Heart right ventricle (tissue), 16 donors: ENCODE results near the gene PCDHB12. TPM values are rescaled to one million over a fixed set of nuclear protein-coding genes. Genes with fewer than 3 reads are reported as not detected.
A peak's percentile ranks its signal among the peaks of the same experiment; 100 is the strongest.
"Not testable (repeated sequence)": the region's sequence is repeated elsewhere in the genome, so short reads cannot be mapped to it uniquely, and the experiment has no call there.

Experiments
- ATAC-seq, 8 donors: fragments of 200-7000 bp; cut with Tn5 transposase; one replicate each; pipeline ENCODE4 v1.9.1; 2020; ENCODE audit warnings: mild to moderate bottlenecking in 8 of 8, moderate library complexity in 8 of 8, moderate number of reproducible peaks in 1 of 8
- DNase-seq, 2 donors: peaks; one replicate each; pipeline ENCODE4 v3.0.0-alpha.2; 2020
- H3K27ac ChIP-seq, 10 donors: fragments of 200-600 bp; sonication (generic) in 2 of 10; one replicate each; pipeline versions ENCODE4 v1.5.0 to v1.8.0; 2020 to 2022; ENCODE audit warnings: mild to moderate bottlenecking in 3 of 10
- H3K27me3 ChIP-seq, 7 donors: fragments of 200-600 bp; one replicate each; pipeline ENCODE4 v1.8.0; 2021 to 2022; ENCODE audit warnings: mild to moderate bottlenecking in 2 of 7
- H3K36me3 ChIP-seq, 9 donors: fragments of 200-600 bp; sonication (generic) in 1 of 9; one replicate each; pipeline versions ENCODE4 v1.5.0 to v1.8.0; 2020 to 2022; ENCODE audit warnings: mild to moderate bottlenecking in 2 of 9
- H3K4me1 ChIP-seq, 9 donors: fragments of 200-600 bp; sonication (generic) in 1 of 9; one replicate each; pipeline versions ENCODE4 v1.5.0 to v1.8.0; 2020 to 2022; ENCODE audit warnings: mild to moderate bottlenecking in 4 of 9
- H3K4me3 ChIP-seq, 10 donors: fragments of 200-600 bp; sonication (generic) in 2 of 10; one replicate each; pipeline versions ENCODE4 v1.5.0 to v1.8.0; 2020 to 2022; ENCODE audit warnings: mild to moderate bottlenecking in 7 of 10, moderate library complexity in 2 of 10
- H3K9me3 ChIP-seq, 11 donors: fragments of 200-600 bp in 10 of 11; sonication (generic) in 2 of 11; one replicate each; pipeline versions ENCODE4 v1.5.0 to v1.8.0; 2013 to 2022; ENCODE audit warnings: mild to moderate bottlenecking in 2 of 11, control low read depth in 1 of 11, moderate library complexity in 1 of 11
- WGBS, 2 donors: extraction: QIAGEN DNeasy Blood & Tissue Kit; methylation state at CpG; one replicate each; pipeline ENCODE4 v1.1.7; 2013; ENCODE audit warnings: inconsistent platforms in 1 of 2; 5-methylcytosine and 5-hydroxymethylcytosine counted together
- intact Hi-C, 10 donors: fragments of 100-400 bp; cut with DNase I; formaldehyde crosslinking; loops; one replicate each; pipeline versions ENCODE4 v1.11.1 to v1.14.2; 2022
- long read RNA-seq, 3 donors: library from polyadenylated mRNA; unstranded; transcript quantifications; one replicate each; pipeline ENCODE4 v2.0.0, GENCODE V29; 2020 to 2021
- polyA plus RNA-seq, 2 donors: library from polyadenylated mRNA; stranded (reverse); fragments of 200-250 nt; gene quantifications; one replicate each; pipeline ENCODE4 v1.2.3, GENCODE V29; 2013
- total RNA-seq, 10 donors: library from RNA; stranded (reverse); fragmentation: NEBNext Ultra II Directional in 3 of 10; extraction: Animal tissue kit (Norgen Biotek cat#: 25700) in 3 of 10; gene quantifications; one replicate each; pipeline versions ENCODE4 v1.2.1 to v1.2.4, GENCODE V29; 2021 to 2023
- TF ChIP-seq, protein P1 (sequence below), 9 donors: fragments of 200-600 bp; sonication (generic) in 2 of 9; IDR thresholded peaks; one replicate each; pipeline versions ENCODE4 v1.5.0 to v1.8.0; 2021 to 2022; ENCODE audit warnings: antibody characterized with exemption in 9 of 9, mild to moderate bottlenecking in 5 of 9, moderate library complexity in 1 of 9
- donor health status: Arrhythmogenic right ventricular cardiomyopathy.
- donor health status: ischemic (EF 13 %, LVEDD 7.1; RV severe dilation, severe dysfunction).
- donor health status: healthy with polysubstance abuse.
- donor health status: DM: no; HTN: yes; CAD: no.
- donor health status: DM: no; HTN: no; CAD: no.
- donor health status: ischemic (EF 25% LVEDD 6.9; RV normal size, moderate dysfunction).
- donor health status: ischemic (EF 25% LVEDD 5.7; RV mildly dilated, moderate dysfunction).
- donor health status: healthy.
- donor health status: DM: yes; HTN: yes; CAD: no.
- donor health status: Ischemic cardiomyopathy.
- donor health status: ischemic (EF 35%, LVEDD 5.7; RV mildly dilated, moderate dysfunction).
- donor health status: nonischemic (EF 11% LVEDD 7.7; RV severe dilation, severe dysfunction).
- donor health status: DM: yes; HTN: yes; CAD: no.
- donor health status: PGD.
- donor health status: ischemic (EF 29% LVEDD 5.4; RV normal size, mild dysfunction).
- donor health status: nonischemic (EF 23%, LVEDD 6.1; RV moderate dilation, normal function).

Gene PCDHB12
- total RNA-seq, result 1 to 10 TPM in 6 of 10 donors, under 1 TPM in 4; 0.79 to 1.7 (median 1.1) TPM
- under 1 TPM; 0.51 to 0.58 TPM for polyA plus RNA-seq
- long read RNA-seq, donor 1, result 0 reads
- long read RNA-seq, donor 2, result 0 reads
- long read RNA-seq, donor 3, result 0 reads

DNA sequence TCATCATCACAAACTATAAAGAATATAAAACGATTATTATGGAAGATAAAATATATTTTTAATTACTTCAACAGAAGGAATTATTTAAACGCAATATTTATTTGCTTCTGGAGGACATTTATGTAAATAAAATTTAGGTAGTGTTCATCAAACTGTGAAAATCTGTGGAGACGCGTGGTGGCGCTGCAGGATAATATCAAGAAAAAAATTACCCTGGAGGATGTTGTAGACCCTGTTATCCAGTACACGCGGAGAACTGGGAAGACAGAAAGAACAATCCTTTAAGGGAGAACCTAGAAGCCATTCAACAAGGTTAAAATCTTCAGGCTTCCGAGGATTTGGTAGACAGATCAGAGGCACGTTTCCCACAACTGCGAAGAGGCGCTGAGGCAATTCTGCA is at the start of gene PCDHB12:
Gene PCDHB12 (plus strand): TSS at position 242 of the 400 bp plus-strand sequence. CDS start 189 bp downstream, outside the sequence.
- 18% methylated on average over 11 of the region's 11 CpGs for WGBS, 2 donors
- ATAC-seq (no peak), DNase-seq (no peak)
- Histone ChIP-seq H3K27me3 (peaks cover 0 to 51% (median 15%) of the 10 kb centered on the region in 7 donors), H3K4me3 (peak within 1 kb of the TSS in 6 of 10 donors; percentile 12 to 34 (median 26)), H3K9me3 (peaks cover 0 to 99% (median 39%) of the 10 kb centered on the region in 11 donors), H3K36me3 (peaks cover 0 to 33% (median 0%) of the 10 kb centered on the region in 9 donors), H3K4me1 (peaks cover 0 to 1% (median 0%) of the 10 kb centered on the region in 9 donors), H3K27ac (no peak within 1 kb of the TSS)
- TF ChIP-seq, protein P1, sequence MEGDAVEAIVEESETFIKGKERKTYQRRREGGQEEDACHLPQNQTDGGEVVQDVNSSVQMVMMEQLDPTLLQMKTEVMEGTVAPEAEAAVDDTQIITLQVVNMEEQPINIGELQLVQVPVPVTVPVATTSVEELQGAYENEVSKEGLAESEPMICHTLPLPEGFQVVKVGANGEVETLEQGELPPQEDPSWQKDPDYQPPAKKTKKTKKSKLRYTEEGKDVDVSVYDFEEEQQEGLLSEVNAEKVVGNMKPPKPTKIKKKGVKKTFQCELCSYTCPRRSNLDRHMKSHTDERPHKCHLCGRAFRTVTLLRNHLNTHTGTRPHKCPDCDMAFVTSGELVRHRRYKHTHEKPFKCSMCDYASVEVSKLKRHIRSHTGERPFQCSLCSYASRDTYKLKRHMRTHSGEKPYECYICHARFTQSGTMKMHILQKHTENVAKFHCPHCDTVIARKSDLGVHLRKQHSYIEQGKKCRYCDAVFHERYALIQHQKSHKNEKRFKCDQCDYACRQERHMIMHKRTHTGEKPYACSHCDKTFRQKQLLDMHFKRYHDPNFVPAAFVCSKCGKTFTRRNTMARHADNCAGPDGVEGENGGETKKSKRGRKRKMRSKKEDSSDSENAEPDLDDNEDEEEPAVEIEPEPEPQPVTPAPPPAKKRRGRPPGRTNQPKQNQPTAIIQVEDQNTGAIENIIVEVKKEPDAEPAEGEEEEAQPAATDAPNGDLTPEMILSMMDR (IDR thresholded peaks at IDR 0.05), result peak in 7 of 9 donors; percentile 21 to 50 (median 32)
- intact Hi-C loops, result loop anchor here in 1 of 10 donors (10.0 kb wide), 1 partner anchor 116 kb away; the partner anchor contains the start of gene TAF7

DNA sequence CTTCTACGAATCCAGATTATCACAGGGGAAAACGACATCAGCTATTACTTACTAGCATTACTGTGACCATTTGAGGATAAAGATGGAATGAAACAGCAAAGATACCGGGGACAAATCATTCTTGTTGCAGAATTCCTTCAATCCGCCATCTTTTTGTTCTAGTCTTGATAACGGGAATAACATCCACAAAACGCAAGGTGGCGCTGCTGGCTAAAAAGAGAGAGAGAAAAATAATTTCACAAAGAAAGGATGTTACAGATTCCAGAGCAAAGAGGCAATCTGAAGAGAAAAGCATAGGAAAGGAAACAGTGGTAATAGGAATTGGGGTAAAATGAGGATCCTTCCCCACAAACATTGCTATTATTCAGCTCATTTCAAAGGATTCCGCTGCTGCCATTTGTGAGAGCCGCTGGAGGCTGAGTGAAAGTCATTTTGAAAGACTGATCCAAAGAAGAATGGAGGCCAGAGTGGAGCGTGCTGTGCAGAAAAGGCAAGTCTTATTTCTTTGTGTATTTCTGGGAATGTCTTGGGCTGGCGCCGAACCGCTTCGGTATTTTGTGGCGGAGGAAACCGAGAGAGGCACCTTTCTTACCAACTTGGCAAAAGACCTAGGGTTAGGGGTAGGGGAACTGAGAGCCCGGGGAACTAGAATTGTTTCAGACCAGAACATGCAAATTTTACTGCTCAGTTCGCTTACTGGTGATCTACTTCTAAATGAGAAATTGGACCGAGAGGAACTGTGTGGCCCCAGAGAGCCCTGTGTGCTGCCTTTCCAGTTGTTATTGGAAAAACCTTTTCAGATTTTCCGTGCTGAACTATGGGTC is 35.9 kb upstream of the PCDHB12 start, which contains the start of gene PCDHB7:
Gene PCDHB7 (plus strand): TSS at position 264 of the 824 bp plus-strand sequence. CDS start 192 bp downstream, at position 456.
- intact Hi-C loops, result no loop called here
- WGBS, 2 donors, result 28 to 30% methylated on average over 20 of the region's 20 CpGs
- no peak for ATAC-seq

DNA sequence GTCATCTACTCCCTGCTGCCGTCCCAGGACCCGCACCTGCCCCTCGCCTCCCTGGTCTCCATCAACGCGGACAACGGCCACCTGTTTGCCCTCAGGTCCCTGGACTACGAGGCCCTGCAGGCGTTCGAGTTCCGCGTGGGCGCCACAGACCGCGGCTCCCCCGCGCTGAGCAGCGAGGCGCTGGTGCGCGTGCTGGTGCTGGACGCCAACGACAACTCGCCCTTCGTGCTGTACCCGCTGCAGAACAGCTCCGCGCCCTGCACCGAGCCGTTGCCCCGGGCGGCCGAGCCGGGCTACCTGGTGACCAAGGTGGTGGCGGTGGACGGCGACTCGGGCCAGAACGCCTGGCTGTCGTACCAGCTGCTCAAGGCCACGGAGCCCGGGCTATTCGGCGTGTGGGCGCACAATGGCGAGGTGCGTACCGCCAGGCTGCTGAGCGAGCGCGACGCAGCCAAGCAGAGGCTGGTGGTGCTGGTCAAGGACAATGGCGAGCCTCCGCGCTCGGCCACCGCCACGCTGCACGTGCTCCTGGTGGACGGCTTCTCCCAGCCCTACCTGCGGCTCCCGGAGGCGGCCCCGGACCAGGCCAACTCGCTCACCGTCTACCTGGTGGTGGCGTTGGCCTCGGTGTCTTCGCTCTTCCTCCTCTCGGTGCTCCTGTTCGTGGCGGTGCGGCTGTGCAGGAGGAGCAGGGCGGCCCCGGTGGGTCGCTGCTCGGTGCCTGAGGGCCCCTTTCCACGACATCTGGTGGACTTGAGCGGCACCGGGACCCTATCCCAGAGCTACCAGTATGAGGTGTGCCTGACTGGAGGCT is 34.0 kb upstream of the PCDHB12 start:
- H3K27me3 ChIP-seq, result peaks cover 0 to 73% (median 46%) of the 10 kb centered on the region in 7 donors
- WGBS, 2 donors, result 34 to 39% methylated on average over 55 to 79 of the region's 79 CpGs

More for the DNA sequence above, 35.9 kb upstream of the PCDHB12 start, which contains the start of gene PCDHB7:
- DNase-seq, result peak in 1 of 2 donors; percentile 40
- H3K27ac ChIP-seq, result no peak within 1 kb of the TSS
- H3K4me3 ChIP-seq, result peak within 1 kb of the TSS in 8 of 10 donors; percentile 6 to 43 (median 32)
- no peaks in the 10 kb centered on the region for H3K4me1 ChIP-seq
- H3K27me3 ChIP-seq, result peaks cover 0 to 76% (median 37%) of the 10 kb centered on the region in 7 donors
- H3K9me3 ChIP-seq, result peaks cover 0 to 58% (median 0%) of the 10 kb centered on the region in 11 donors
- TF ChIP-seq, protein P1 (IDR thresholded peaks at IDR 0.05), result peak in 8 of 9 donors; percentile 22 to 62 (median 48)
- no peaks in the 10 kb centered on the region for H3K36me3 ChIP-seq

DNA sequence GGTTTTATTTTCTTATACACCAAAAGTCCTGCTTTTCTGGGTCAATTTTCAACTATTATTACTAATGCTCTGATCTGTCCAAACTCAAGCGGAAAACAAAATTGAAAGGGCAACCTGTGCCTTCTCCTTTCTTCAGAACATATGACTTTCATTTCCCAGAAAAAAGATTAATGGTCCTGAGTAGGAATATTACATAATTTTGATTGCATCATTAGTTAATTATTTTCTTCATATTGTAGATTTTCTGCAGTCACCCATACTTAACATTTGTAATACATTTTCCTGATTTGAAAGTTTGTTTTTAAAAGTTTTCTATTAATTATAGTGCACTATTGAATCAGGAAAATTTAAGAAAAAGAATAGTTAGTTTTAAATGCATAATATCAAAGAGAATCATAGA is 32.6 kb upstream of the PCDHB12 start:
- Histone ChIP-seq H3K4me1 (no peaks in the 10 kb centered on the region), H3K36me3 (no peaks in the 10 kb centered on the region), H3K4me3 (no peak overlapping the region), H3K9me3 (peaks cover 0 to 74% (median 0%) of the 10 kb centered on the region in 11 donors), H3K27ac (no peak overlapping the region), H3K27me3 (peaks cover 0 to 73% (median 55%) of the 10 kb centered on the region in 7 donors)
- TF ChIP-seq, protein P1 (IDR thresholded peaks at IDR 0.05), result no peak
- ATAC-seq (no peak), DNase-seq (no peak)
- intact Hi-C loops, result no loop called here
- 67 to 69% methylated on average over 1 of the region's 1 CpG for WGBS, 2 donors

More for the DNA sequence above, 34.0 kb upstream of the PCDHB12 start:
- H3K36me3 ChIP-seq, intact Hi-C loops, H3K4me3 ChIP-seq, DNase-seq, ATAC-seq, H3K4me1 ChIP-seq, H3K27ac ChIP-seq: not testable (repeated sequence)
- peaks cover 0 to 62% (median 0%) of the 10 kb centered on the region in 11 donors for H3K9me3 ChIP-seq
